HEK293 (cell line): ENCODE measurements around the gene YEATS4.
A peak's percentile ranks its signal among the peaks of the same experiment; 100 is the strongest.

Experiments
- CTCF ChIA-PET: fragments of 350-600 bp; formaldehyde crosslinking; extraction: SDS; loops from one replicate; lab custom pipeline; 2021; ENCODE audit warnings: antibody characterized with exemption; lab: Yijun Ruan, JAX
- POLR2A ChIA-PET: fragments of 300-600 bp; formaldehyde crosslinking; extraction: SDS; loops from one replicate; lab custom pipeline; 2020; ENCODE audit warnings: antibody characterized with exemption, inconsistent platforms; lab: Yijun Ruan, JAX
- H3K27ac ChIP-seq: fragments of 200-500 bp; sonication (Bioruptor generic); 2 replicates; pipeline ENCODE4 v1.5.1; 2014; ENCODE audit warnings: low read depth, low read length, control low read depth, inconsistent platforms; ENCODE audit errors: extremely low read depth
- H3K36me3 ChIP-seq, 2 experiments: fragments of 200-500 bp in 1 of 2; sonication (Bioruptor generic) in 1 of 2; 1 replicate in 1 of 2; 2 replicates in 1 of 2; pipeline ENCODE4 v1.5.1; 2014 to 2017; ENCODE audit warnings: inconsistent platforms in 2 of 2, low read length in 2 of 2; ENCODE audit not compliant: control insufficient read depth in 2 of 2, insufficient read depth in 1 of 2
- H3K4me1 ChIP-seq: fragments of 200-500 bp; sonication (Bioruptor generic); 2 replicates; pipeline ENCODE4 v1.5.1; 2014; ENCODE audit warnings: mild to moderate bottlenecking, low read length, inconsistent platforms; ENCODE audit not compliant: control insufficient read depth, insufficient read depth
- H3K4me3 ChIP-seq: 2 replicates; pipeline ENCODE4 v1.5.1; 2011; ENCODE audit warnings: low read depth, mild to moderate bottlenecking, control low read depth, low read length, moderate library complexity
- H3K9me3 ChIP-seq: fragments of 200-500 bp; sonication (Bioruptor generic); 2 replicates; pipeline ENCODE4 v1.5.1; 2014; ENCODE audit warnings: low read depth, low read length, inconsistent platforms; ENCODE audit not compliant: control insufficient read depth, insufficient read depth
- FEZF1 ChIP-seq: fragments of 450-650 bp; formaldehyde crosslinking; IDR thresholded peaks from 2 replicates; pipeline ENCODE4 v1.5.1; 2016; ENCODE audit warnings: missing biosample characterization, missing genetic modification characterization
- GLIS1 ChIP-seq: fragments of 450-650 bp; formaldehyde crosslinking; IDR thresholded peaks from 2 replicates; pipeline ENCODE4 v1.5.1; 2016; ENCODE audit warnings: missing biosample characterization, missing genetic modification characterization
- KLF9 ChIP-seq: fragments of 450-650 bp; formaldehyde crosslinking; IDR thresholded peaks from 2 replicates; pipeline ENCODE4 v1.5.1; 2016; ENCODE audit warnings: missing biosample characterization, missing genetic modification characterization, low read depth
- PRDM10 ChIP-seq: fragments of 450-650 bp; formaldehyde crosslinking; IDR thresholded peaks from 2 replicates; pipeline ENCODE4 v1.5.1; 2016; ENCODE audit warnings: missing biosample characterization, missing genetic modification characterization
- PRDM6 ChIP-seq: fragments of 450-650 bp; formaldehyde crosslinking; IDR thresholded peaks from 2 replicates; pipeline ENCODE4 v1.5.1; 2017; ENCODE audit warnings: missing biosample characterization, missing genetic modification characterization
- ZBTB17 ChIP-seq: fragments of 450-650 bp; formaldehyde crosslinking; IDR thresholded peaks from 2 replicates; pipeline ENCODE4 v1.5.1; 2016; ENCODE audit warnings: missing biosample characterization, missing genetic modification characterization
- ZNF121 ChIP-seq: fragments of 450-650 bp; formaldehyde crosslinking; IDR thresholded peaks from 2 replicates; pipeline ENCODE4 v1.5.1; 2016; ENCODE audit warnings: missing biosample characterization, missing genetic modification characterization
- ZNF19 ChIP-seq: fragments of 450-650 bp; formaldehyde crosslinking; IDR thresholded peaks from 2 replicates; pipeline ENCODE4; 2016; ENCODE audit warnings: missing biosample characterization, missing genetic modification characterization, low read depth
- ZNF335 ChIP-seq: fragments of 450-650 bp; formaldehyde crosslinking; conservative IDR thresholded peaks from 2 replicates; pipeline ENCODE4 v1.5.1; 2016; ENCODE audit warnings: missing biosample characterization, missing genetic modification characterization
- ZNF518A ChIP-seq: fragments of 450-650 bp; formaldehyde crosslinking; conservative IDR thresholded peaks from 2 replicates; pipeline ENCODE4 v1.5.1; 2016; ENCODE audit warnings: low read depth, missing biosample characterization, missing genetic modification characterization
- ZNF600 ChIP-seq: fragments of 450-650 bp; formaldehyde crosslinking; IDR thresholded peaks from 2 replicates; pipeline ENCODE4 v1.5.1; 2016; ENCODE audit warnings: missing biosample characterization, missing genetic modification characterization
- ZNF624 ChIP-seq: fragments of 450-650 bp; formaldehyde crosslinking; IDR thresholded peaks from 2 replicates; pipeline ENCODE4 v1.5.1; 2017; ENCODE audit warnings: missing biosample characterization, missing genetic modification characterization
- ZSCAN30 ChIP-seq: fragments of 450-650 bp; IDR thresholded peaks from 2 replicates; pipeline ENCODE4 v1.5.1; 2018; ENCODE audit warnings: missing biosample characterization, mild to moderate bottlenecking, missing genetic modification characterization, moderate library complexity

The YEATS4 gene

GRCh38 chr12:69330475-69331473 is 28.8 kb upstream of the YEATS4 start:
- Histone ChIP-seq H3K4me1 (no peaks in the 10 kb centered on the region; the same call in 1 of the 2 replicates), H3K4me3 (peak overlapping the region; percentile 22), H3K36me3 (no peaks in the 10 kb centered on the region), H3K9me3 (no peaks in the 10 kb centered on the region)
- POLR2A ChIA-PET: no interaction called here
- CTCF ChIA-PET: interaction anchor here (0.6 to 1.4 kb wide), 4 partner anchors 42 to 340 kb away, joined by 4 read pairs; no protein-coding TSS in a partner anchor
- peak; percentile 57 for TF ChIP-seq ZNF335 (tag by site-specific recombination)
- TF ChIP-seq ZNF624: no peak
- 0 out of 2 replicates have a peak, but pooled peaks have one; percentile 12 for TF ChIP-seq PRDM10
- peak; percentile 97 for TF ChIP-seq ZBTB17 (tag by site-specific recombination)
- peak; percentile 38; the same call in 1 of the 2 replicates for TF ChIP-seq PRDM6 (tag by site-specific recombination)
- 0 out of 2 replicates have a peak, but pooled peaks have one; percentile 13 for TF ChIP-seq ZNF518A (tag by site-specific recombination)
- no peak for TF ChIP-seq ZNF121
- peak; percentile 69 for TF ChIP-seq ZNF600 (tag by site-specific recombination)
- TF ChIP-seq GLIS1 (tag by site-specific recombination): peak; percentile 13; the same call in 1 of the 2 replicates
- TF ChIP-seq FEZF1 (tag by site-specific recombination): peak; percentile 71
- no peak for TF ChIP-seq KLF9 (tag by site-specific recombination)
- no peak for TF ChIP-seq ZNF19 (tag by site-specific recombination)
- TF ChIP-seq ZSCAN30 (tag by site-specific recombination): 0 out of 2 replicates have a peak, but pooled peaks have one; percentile 5
- TF ChIP-seq, all 188 proteins: peak for 9
- no peak overlapping the region for H3K27ac ChIP-seq
